Osteoblast (primary cell): ENCODE results near the gene REV3L. TPM values are rescaled to one million over a fixed set of nuclear protein-coding genes. Genes with fewer than 3 reads are reported as not detected.

ENCODE experiments used
- DNase-seq: peaks from one replicate; pipeline ENCODE4 v3.0.0; 2011; ENCODE audit warnings: low spot score, mixed read lengths; ENCODE audit not compliant: insufficient read length; ENCODE audit errors: missing footprints
- H2AFZ ChIP-seq: 2 replicates; pipeline ENCODE4 v1.6.0; 2011; ENCODE audit warnings: mild to moderate bottlenecking, low read length
- H3K27ac ChIP-seq: 2 replicates; pipeline ENCODE4 v1.5.1; 2011; ENCODE audit warnings: mild to moderate bottlenecking, low read depth, low read length, moderate library complexity
- H3K27me3 ChIP-seq: 2 replicates; pipeline ENCODE4 v1.6.0; 2012; ENCODE audit warnings: mild to moderate bottlenecking, control low read depth, inconsistent platforms, low read length, moderate library complexity; ENCODE audit not compliant: insufficient read depth
- H3K36me3 ChIP-seq: 2 replicates; pipeline ENCODE4 v1.5.1; 2011; ENCODE audit warnings: mild to moderate bottlenecking, low read length, control low read depth, moderate library complexity; ENCODE audit not compliant: insufficient read depth
- H3K4me1 ChIP-seq: 2 replicates; pipeline ENCODE4 v1.5.1; 2011; ENCODE audit warnings: mild to moderate bottlenecking, low read length, control low read depth, moderate library complexity; ENCODE audit not compliant: insufficient read depth
- H3K4me2 ChIP-seq: 2 replicates; pipeline ENCODE4 v1.6.0; 2011; ENCODE audit warnings: mild to moderate bottlenecking, low read length; ENCODE audit not compliant: insufficient read depth
- H3K4me3 ChIP-seq: fragments of 200-600 bp; sonication (generic); 3 replicates; pipeline ENCODE4 v1.5.1; 2012; ENCODE audit warnings: mild to moderate bottlenecking, low read length, inconsistent platforms; ENCODE audit not compliant: insufficient read depth
- H3K79me2 ChIP-seq: 2 replicates; pipeline ENCODE4 v1.6.0; 2012; ENCODE audit warnings: mild to moderate bottlenecking, low read length, control low read depth, inconsistent platforms; ENCODE audit not compliant: insufficient read depth
- H3K9me3 ChIP-seq: 2 replicates; pipeline ENCODE4 v1.5.1; 2011; ENCODE audit warnings: low read depth, low read length, control low read depth
- H4K20me1 ChIP-seq: 2 replicates; pipeline ENCODE4 v1.6.0; 2012; ENCODE audit warnings: mild to moderate bottlenecking, low read length, control low read depth; ENCODE audit not compliant: insufficient read depth
- total RNA-seq: library from RNA; depleted of rRNA; stranded (reverse); fragments of >200 nt; gene quantifications from 2 replicates; pipeline ENCODE4 v1.2.3, GENCODE V29; 2012
- TF ChIP-seq, protein P1 (sequence below): IDR thresholded peaks from 2 replicates; pipeline ENCODE4 v1.5.1; 2011; ENCODE audit warnings: mild to moderate bottlenecking, low read depth, low read length, moderate library complexity; ENCODE audit errors: extremely low read depth

The REV3L gene
- total RNA-seq, 1 donor: 42.0 TPM

DNA sequence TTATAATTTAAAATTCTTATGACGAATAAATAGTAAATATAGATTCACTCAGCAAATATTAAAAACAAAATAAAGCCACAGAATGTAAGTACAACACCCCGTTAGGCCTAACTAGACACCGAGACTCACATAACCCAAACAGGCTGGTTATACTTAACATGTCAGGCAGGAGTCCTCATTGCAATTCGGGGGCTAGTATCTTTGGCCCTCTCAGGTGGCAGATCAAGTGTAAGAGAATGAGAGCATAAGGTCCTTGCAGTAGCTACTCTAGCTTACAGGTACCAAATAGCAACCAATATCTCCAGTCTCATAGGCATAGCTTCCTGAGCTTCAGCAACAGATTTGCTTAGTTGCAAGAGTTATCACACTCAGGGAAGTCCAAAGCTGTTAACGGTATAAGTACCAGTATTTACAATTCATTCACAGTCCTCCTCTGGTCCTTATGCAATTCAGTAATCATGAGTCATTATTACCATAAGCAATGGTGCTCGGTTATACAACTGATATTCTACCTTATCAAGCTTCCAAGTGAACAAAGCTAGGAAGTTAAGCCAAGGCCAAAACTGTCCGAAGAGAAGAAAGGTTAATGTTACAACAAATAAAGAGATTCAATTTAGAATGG lies 20.1 kb downstream of the REV3L start:
- Histone ChIP-seq H3K27me3 (no peaks in the 10 kb centered on the region), H3K4me1 (peaks cover 16% of the 10 kb centered on the region), H3K79me2 (peaks cover 74% of the 10 kb centered on the region), H3K9me3 (no peaks in the 10 kb centered on the region), H3K36me3 (no peaks in the 10 kb centered on the region), H4K20me1 (peaks cover 7% of the 10 kb centered on the region), H3K27ac (no peak overlapping the region), H2AFZ (no peak overlapping the region), H3K4me3 (no peak overlapping the region), H3K4me2 (peak overlapping the region; percentile 17)
- TF ChIP-seq, protein P1, sequence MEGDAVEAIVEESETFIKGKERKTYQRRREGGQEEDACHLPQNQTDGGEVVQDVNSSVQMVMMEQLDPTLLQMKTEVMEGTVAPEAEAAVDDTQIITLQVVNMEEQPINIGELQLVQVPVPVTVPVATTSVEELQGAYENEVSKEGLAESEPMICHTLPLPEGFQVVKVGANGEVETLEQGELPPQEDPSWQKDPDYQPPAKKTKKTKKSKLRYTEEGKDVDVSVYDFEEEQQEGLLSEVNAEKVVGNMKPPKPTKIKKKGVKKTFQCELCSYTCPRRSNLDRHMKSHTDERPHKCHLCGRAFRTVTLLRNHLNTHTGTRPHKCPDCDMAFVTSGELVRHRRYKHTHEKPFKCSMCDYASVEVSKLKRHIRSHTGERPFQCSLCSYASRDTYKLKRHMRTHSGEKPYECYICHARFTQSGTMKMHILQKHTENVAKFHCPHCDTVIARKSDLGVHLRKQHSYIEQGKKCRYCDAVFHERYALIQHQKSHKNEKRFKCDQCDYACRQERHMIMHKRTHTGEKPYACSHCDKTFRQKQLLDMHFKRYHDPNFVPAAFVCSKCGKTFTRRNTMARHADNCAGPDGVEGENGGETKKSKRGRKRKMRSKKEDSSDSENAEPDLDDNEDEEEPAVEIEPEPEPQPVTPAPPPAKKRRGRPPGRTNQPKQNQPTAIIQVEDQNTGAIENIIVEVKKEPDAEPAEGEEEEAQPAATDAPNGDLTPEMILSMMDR: no peak
- no peak for DNase-seq

DNA sequence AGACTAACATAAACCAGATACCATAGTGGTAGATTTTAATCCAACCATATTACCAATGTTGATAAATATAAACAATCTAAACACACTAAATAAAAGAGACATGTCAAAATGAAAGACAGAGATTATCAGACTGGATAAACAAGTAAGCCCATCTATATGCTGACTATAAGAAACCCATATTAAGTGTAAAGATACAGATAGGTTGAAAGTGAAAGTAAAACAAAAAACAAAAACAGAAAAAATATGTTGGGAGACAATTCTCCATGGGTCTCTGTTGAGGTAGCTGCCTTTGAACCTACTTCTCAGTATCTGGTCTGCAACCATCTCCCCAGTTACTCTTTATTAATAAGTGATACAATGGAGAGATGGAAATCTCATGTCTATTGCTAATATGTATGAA lies 21.2 kb downstream of the REV3L start:
- Histone ChIP-seq H3K4me2 (peak overlapping the region; percentile 73), H4K20me1 (peaks cover 14% of the 10 kb centered on the region), H3K36me3 (no peaks in the 10 kb centered on the region), H3K4me3 (peak overlapping the region; percentile 44), H3K79me2 (peaks cover 70% of the 10 kb centered on the region), H3K27me3 (no peaks in the 10 kb centered on the region), H3K9me3 (no peaks in the 10 kb centered on the region), H3K27ac (peak overlapping the region; percentile 26), H2AFZ (no peak overlapping the region), H3K4me1 (peaks cover 16% of the 10 kb centered on the region)
- DNase-seq: no peak
- TF ChIP-seq, protein P1: no peak

DNA sequence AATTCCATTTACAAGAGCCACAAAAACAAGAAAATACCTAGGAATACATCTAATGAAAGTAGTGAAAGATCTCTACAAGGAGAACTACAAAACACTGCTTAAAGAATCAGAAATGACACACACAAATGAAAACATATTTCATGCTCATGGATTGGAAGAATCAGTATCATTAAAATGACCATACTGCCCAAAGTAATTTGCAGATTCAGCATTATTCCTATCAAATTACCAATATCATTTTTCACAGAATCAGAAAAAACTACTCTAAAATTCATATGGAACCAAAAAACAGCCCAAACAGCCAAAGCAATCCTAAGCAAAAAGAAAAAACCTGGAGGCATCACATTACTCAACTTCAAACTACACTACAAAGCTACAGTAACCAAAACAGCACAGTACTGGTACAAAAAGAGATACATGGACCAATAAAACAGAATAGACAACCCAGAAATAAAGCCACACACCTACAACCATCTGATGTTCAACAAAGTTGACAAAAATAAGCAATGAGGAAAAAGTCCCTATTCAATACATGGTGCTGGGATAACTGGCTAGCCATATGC lies 24.3 kb downstream of the REV3L start:
- Histone ChIP-seq H3K4me3 (no peak overlapping the region), H3K36me3 (no peaks in the 10 kb centered on the region), H3K27me3 (no peaks in the 10 kb centered on the region), H3K4me2 (no peak overlapping the region), H4K20me1 (peaks cover 30% of the 10 kb centered on the region), H2AFZ (no peak overlapping the region), H3K9me3 (no peaks in the 10 kb centered on the region), H3K4me1 (peaks cover 20% of the 10 kb centered on the region), H3K79me2 (peaks cover 81% of the 10 kb centered on the region), H3K27ac (no peak overlapping the region)
- TF ChIP-seq, protein P1: no peak
- DNase-seq: no peak

DNA sequence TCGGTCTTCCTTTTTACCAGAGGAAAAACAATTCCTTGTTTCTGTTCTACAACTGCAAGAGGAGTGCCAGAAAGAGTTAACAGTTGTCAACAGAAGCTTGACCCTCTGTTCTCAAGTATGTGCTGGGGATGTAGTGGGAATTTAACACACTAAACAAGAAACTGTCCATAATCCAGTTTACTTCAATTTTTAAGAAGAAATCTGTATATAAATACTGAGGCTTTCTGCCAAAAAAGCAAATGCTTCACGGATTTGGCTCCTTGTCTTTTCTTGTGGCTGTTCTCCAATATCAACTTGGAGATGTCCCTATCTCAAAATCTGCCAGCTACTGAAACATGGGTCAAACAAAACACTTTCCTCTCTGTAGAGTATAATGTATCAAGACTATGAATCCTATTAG lies 26.8 kb downstream of the REV3L start:
- H2AFZ ChIP-seq: no peak overlapping the region
- peak overlapping the region; percentile 33 for H3K4me2 ChIP-seq
- no peaks in the 10 kb centered on the region for H3K36me3 ChIP-seq
- no peaks in the 10 kb centered on the region for H3K9me3 ChIP-seq
- no peak overlapping the region for H3K4me3 ChIP-seq
- H4K20me1 ChIP-seq: peaks cover 46% of the 10 kb centered on the region
- no peak for DNase-seq
- H3K4me1 ChIP-seq: peaks cover 12% of the 10 kb centered on the region
- H3K79me2 ChIP-seq: peaks cover 80% of the 10 kb centered on the region
- no peak overlapping the region for H3K27ac ChIP-seq
- no peaks in the 10 kb centered on the region for H3K27me3 ChIP-seq
- TF ChIP-seq, protein P1: no peak
